ENCODE data around the gene ABI3.

GRCh38 chr17:49244839-49245238 is 34.3 kb downstream of the ABI3 start:
- no peak for TF ChIP-seq POLR2AphosphoS5 (IDR thresholded peaks at IDR 0.05; ENCODE audit: low read depth, low read length)
- no peak for TF ChIP-seq FOXP2 (optimal IDR thresholded peaks at IDR 0.05; ENCODE audit: borderline replicate concordance, extremely low read depth, extremely low read length, insufficient read depth)
- TF ChIP-seq TAF1 (IDR thresholded peaks at IDR 0.05; ENCODE audit: borderline replicate concordance, insufficient read depth, low read length): no peak
- TF ChIP-seq SIN3A (IDR thresholded peaks at IDR 0.05; ENCODE audit: borderline replicate concordance, insufficient read depth, low read length): no peak
- TF ChIP-seq REST (IDR thresholded peaks at IDR 0.05; ENCODE audit: insufficient read depth in 1 of 2, low read depth in 2 of 2, low read length in 2 of 2): no peak
